Lower leg skin (tissue), 4 donors: ENCODE results near the gene ZNF112. TPM values are rescaled to one million over a fixed set of nuclear protein-coding genes. Genes with fewer than 3 reads are reported as not detected.

Source experiments
- DNase-seq, 2 donors: peaks; one replicate each; pipeline ENCODE4 v3.0.0-alpha.2; 2019; ENCODE audit warnings: low spot score in 2 of 2
- H3K4me3 ChIP-seq: fragments of 200-600 bp; sonication (generic); 2 replicates; pipeline ENCODE4 v1.5.1; 2017; ENCODE audit warnings: mild to moderate bottlenecking, low read depth; ENCODE audit not compliant: poor library complexity, severe bottlenecking
- POLR2A ChIP-seq, 2 donors: fragments of 450-650 bp; IDR thresholded peaks; one replicate each; pipeline ENCODE4 v1.6.1; 2016 to 2017; ENCODE audit warnings: antibody characterized with exemption in 2 of 2, mild to moderate bottlenecking in 1 of 2, moderate library complexity in 1 of 2
- WGBS, 2 donors: methylation state at CpG; one replicate each; pipeline ENCODE4 v1.1.5; 2018; 5-methylcytosine and 5-hydroxymethylcytosine counted together
- intact Hi-C: fragments of 100-400 bp; cut with DNase I; formaldehyde crosslinking; loops from one replicate; pipeline ENCODE4 v1.15.0; 2023; ENCODE audit warnings: low total_unique reads
- total RNA-seq, 4 donors: library from RNA; depleted of rRNA; stranded (reverse); fragments of >200 nt; gene quantifications; one replicate each; pipeline ENCODE4 v1.1.0, GENCODE V29; 2016
- TF ChIP-seq, protein P1 (sequence below), 3 donors: fragments of 450-650 bp; IDR thresholded peaks; one replicate each; pipeline ENCODE4 v1.5.1; 2016; ENCODE audit warnings: antibody characterized with exemption in 3 of 3, mild to moderate bottlenecking in 3 of 3, moderate library complexity in 2 of 3

The ZNF112 gene
- total RNA-seq, 4 donors from 2014 or later: 3.0 to 4.4 (median 3.9) TPM

DNA sequence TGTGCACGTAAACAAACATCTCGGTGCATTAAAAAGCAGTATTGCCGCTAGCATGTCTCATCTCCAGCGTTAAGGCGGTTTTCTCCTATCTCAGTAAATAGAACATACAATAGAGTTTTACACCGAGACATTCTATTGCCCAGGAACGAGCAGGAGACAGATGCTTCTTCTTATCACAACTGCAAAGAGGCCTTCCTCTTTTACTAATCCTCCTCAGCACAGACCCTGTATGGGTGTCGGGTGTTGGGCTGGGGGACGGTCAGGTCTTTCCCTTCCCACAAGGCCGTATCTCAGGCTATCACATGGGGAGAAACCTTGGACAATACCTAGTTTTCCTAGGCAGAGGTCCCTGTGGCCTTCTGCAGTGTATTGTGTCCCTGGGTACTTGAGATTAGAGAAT lies 75.6 kb downstream of the ZNF112 start:
- TF ChIP-seq, protein P1, sequence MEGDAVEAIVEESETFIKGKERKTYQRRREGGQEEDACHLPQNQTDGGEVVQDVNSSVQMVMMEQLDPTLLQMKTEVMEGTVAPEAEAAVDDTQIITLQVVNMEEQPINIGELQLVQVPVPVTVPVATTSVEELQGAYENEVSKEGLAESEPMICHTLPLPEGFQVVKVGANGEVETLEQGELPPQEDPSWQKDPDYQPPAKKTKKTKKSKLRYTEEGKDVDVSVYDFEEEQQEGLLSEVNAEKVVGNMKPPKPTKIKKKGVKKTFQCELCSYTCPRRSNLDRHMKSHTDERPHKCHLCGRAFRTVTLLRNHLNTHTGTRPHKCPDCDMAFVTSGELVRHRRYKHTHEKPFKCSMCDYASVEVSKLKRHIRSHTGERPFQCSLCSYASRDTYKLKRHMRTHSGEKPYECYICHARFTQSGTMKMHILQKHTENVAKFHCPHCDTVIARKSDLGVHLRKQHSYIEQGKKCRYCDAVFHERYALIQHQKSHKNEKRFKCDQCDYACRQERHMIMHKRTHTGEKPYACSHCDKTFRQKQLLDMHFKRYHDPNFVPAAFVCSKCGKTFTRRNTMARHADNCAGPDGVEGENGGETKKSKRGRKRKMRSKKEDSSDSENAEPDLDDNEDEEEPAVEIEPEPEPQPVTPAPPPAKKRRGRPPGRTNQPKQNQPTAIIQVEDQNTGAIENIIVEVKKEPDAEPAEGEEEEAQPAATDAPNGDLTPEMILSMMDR (IDR thresholded peaks at IDR 0.05): no peak
- WGBS, 2 donors: 78 to 83% methylated on average over 10 of the region's 10 CpGs
- intact Hi-C loops: no loop called here
- H3K4me3 ChIP-seq: no peak overlapping the region
- no peak for DNase-seq

DNA sequence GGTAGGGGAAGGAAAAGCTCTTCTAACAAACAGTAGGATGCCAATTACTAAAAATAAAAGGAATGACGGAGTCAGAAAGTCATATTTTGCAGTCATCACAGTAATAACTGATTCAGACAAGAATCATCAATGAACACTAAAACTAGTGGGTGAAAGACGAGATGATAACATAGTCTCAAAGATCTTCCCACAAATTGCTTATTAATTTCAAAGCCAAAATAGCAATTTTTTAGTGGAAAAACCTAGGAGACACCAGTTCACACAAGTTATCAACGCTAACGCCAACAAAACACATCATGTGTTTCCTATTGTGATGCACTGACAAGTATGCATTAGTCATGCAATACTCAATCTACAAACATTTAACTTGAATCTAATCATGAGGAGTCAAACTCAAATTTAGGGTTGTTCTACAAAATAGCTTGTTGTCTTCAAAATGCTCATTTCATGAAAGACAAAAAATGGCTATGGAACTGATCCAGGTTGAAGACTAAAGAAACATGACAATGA lies 78.2 kb downstream of the ZNF112 start:
- no peak for DNase-seq
- WGBS, 2 donors: 93% methylated on average over 4 of the region's 4 CpGs
- intact Hi-C loops: no loop called here
- no peak overlapping the region for H3K4me3 ChIP-seq
- TF ChIP-seq, protein P1 (IDR thresholded peaks at IDR 0.05): no peak
- TF ChIP-seq POLR2A (IDR thresholded peaks at IDR 0.05): no peak

DNA sequence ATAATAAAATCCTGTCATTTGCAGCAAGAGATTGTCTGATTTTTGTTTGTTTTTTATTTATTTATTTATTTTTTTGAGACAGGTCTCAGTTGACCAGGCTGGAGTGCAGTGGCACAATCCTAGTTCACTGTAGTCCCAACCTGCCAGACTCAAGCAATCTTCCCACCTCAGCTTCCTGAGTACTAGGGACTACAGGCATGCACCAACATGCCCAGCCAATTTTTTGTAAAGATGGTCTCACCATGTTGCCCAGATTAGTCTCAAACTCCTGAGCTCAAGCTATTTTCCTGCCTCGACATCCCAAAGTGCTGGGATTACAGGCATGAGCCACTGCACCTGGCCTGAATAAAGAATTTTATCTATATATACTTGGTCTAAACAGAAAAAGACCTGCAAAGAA lies 79.1 kb downstream of the ZNF112 start:
- intact Hi-C loops: no loop called here
- TF ChIP-seq POLR2A (IDR thresholded peaks at IDR 0.05): no peak
- TF ChIP-seq, protein P1 (IDR thresholded peaks at IDR 0.05): no peak
- no peak overlapping the region for H3K4me3 ChIP-seq
- DNase-seq: no peak
- WGBS, 2 donors: 88 to 91% methylated on average over 1 of the region's 1 CpG

Other genes starting within 250 kb of the ZNF112 start
- 1 to 10 TPM; 1.5 to 3.3 (median 2.4) TPM for gene ZNF225, start 243.3 kb downstream of the ZNF112 start, total RNA-seq
- 1 to 10 TPM; 5.8 to 8.3 (median 7.1) TPM for gene ZNF234, start 215.1 kb downstream of the ZNF112 start, total RNA-seq
- 10 to 100 TPM; 13.4 to 30.4 (median 19.8) TPM for gene ZNF226, start 191.6 kb downstream of the ZNF112 start, total RNA-seq
- 10 to 100 TPM; 10.1 to 15.5 (median 13.4) TPM for gene ZNF227, start 144.1 kb downstream of the ZNF112 start, total RNA-seq
- gene ZNF233, start 96.8 kb downstream of the ZNF112 start, total RNA-seq: 1 to 10 TPM in 1 of 4 donors, under 1 TPM in 1, not detected in 2; 0.06 to 1.4 TPM
- 1 to 10 TPM; 3.6 to 4.5 (median 4.1) TPM for gene ZNF235, start 51.7 kb downstream of the ZNF112 start, total RNA-seq
- 1 to 10 TPM in 3 of 4 donors, under 1 TPM in 1; 0.04 to 2.8 (median 1.3) TPM for gene ZNF285, start 44.9 kb upstream of the ZNF112 start, total RNA-seq
- gene ZNF229, start 91.8 kb upstream of the ZNF112 start, total RNA-seq: 10 to 100 TPM in 1 of 4 donors, 1 to 10 TPM in 3; 3.2 to 11.1 (median 5.9) TPM
- gene ZNF180, start 143.8 kb upstream of the ZNF112 start, total RNA-seq: 10 to 100 TPM in 3 of 4 donors, 1 to 10 TPM in 1; 9.1 to 48.2 (median 12.0) TPM
- gene CEACAM20, start 173.0 kb upstream of the ZNF112 start, total RNA-seq: not detected